ENCODE results near the gene ZNF362.
"Not testable (repeated sequence)": the region's sequence is repeated elsewhere in the genome, so short reads cannot be mapped to it uniquely, and the experiment has no call there.

ZNF362 gene

DNA sequence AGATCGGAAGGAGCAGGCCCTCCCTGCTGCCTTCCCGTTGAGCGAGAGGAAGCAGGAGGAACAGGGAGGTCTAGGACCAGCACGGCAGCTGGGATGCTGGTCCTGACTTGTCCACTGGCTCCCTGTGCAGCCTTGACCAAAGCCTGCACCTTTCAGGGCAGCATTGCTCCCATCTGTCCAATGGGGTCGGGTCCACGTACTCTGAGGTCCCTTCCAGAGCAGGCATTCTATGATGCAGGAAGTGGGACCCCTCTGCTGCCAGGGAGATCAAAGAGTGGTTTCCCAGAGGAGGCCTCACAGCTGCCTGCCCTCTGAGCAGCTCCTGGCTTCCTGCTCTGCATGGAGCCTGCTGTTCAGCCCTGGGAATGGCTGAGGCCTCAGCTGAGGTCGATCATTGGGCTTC lies 21.7 kb upstream of the ZNF362 start:
- TF ChIP-seq, protein P1, sequence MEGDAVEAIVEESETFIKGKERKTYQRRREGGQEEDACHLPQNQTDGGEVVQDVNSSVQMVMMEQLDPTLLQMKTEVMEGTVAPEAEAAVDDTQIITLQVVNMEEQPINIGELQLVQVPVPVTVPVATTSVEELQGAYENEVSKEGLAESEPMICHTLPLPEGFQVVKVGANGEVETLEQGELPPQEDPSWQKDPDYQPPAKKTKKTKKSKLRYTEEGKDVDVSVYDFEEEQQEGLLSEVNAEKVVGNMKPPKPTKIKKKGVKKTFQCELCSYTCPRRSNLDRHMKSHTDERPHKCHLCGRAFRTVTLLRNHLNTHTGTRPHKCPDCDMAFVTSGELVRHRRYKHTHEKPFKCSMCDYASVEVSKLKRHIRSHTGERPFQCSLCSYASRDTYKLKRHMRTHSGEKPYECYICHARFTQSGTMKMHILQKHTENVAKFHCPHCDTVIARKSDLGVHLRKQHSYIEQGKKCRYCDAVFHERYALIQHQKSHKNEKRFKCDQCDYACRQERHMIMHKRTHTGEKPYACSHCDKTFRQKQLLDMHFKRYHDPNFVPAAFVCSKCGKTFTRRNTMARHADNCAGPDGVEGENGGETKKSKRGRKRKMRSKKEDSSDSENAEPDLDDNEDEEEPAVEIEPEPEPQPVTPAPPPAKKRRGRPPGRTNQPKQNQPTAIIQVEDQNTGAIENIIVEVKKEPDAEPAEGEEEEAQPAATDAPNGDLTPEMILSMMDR (IDR thresholded peaks at IDR 0.05; ENCODE audit: low read depth, low read length, missing control alignments): no peak
- DNase-seq (ENCODE audit: low read depth): no peak
- in situ Hi-C loops (cut with HindIII; ENCODE audit: low sequenced_read_pairs): no loop called here

DNA sequence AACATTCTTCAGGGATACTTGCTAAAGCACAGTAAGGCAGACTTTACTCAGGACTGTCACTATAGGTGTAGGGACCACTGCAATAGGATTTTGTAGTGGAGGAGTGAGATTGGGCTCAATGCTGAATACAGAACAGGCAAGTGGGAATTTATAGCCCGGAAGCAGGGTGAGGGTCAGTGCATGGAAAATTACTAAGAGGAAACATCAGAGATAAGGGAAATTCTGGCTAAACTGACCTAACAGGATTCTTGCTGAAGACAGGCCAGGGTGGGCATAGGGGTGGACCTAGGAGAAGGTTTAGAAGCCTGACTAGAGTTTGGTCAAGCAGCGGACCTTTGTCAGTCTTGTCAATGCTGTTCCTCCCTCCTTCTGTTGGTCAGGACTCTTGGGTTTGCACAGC lies 20.8 kb upstream of the ZNF362 start:
- DNase-seq (ENCODE audit: low read depth): no peak
- in situ Hi-C loops (cut with HindIII; ENCODE audit: low sequenced_read_pairs): no loop called here
- TF ChIP-seq, protein P1 (IDR thresholded peaks at IDR 0.05; ENCODE audit: low read depth, low read length, missing control alignments): no peak
- no peak overlapping the region for H3K4me3 ChIP-seq (ENCODE audit: low read depth, low read length)

More for the DNA sequence above, 21.7 kb upstream of the ZNF362 start:
- H3K4me3 ChIP-seq (ENCODE audit: low read depth, low read length): no peak overlapping the region

DNA sequence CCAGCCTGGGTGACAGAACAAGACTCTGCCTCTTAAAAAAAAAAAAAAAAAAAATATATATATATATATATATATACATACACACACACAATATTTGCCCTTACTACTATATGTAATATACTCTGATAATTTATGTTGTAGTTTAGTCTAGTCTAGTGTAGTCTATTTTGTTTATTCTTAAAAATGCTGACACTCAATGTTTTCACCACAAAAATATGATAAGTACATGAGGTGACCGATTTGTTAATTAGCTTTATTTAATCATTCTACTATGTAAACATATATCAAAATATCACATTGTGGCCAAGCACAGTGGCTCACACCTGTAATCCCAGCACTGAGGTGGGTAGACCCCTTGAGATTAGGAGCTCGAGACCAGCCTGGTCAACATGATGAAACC lies 19.8 kb upstream of the ZNF362 start:
- in situ Hi-C loops (cut with HindIII; ENCODE audit: low sequenced_read_pairs): no loop called here
- TF ChIP-seq, protein P1 (IDR thresholded peaks at IDR 0.05; ENCODE audit: low read depth, low read length, missing control alignments): no peak
- no peak overlapping the region for H3K4me3 ChIP-seq (ENCODE audit: low read depth, low read length)
- DNase-seq (ENCODE audit: low read depth): no peak

DNA sequence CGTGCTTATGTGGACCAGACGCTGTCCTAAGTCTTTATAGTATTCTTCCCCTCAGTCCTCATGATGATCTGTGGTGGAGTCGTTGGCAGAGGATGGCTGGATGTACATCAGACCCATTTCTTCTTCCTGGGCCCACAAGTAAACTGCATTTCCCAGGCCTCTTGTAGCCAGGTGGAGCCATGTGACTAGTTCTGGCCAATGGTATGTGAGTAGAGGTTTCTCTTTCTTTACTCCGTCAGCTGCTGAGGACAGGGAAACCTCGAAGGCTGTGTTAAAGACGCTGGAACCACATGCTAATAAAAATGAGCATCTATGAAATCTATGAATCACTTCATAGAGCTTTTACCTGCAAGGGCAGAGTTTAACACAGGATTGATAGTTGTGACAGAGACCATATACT lies 18.7 kb upstream of the ZNF362 start:
- TF ChIP-seq, protein P1 (IDR thresholded peaks at IDR 0.05; ENCODE audit: low read depth, low read length, missing control alignments): no peak
- in situ Hi-C loops (cut with HindIII; ENCODE audit: low sequenced_read_pairs): no loop called here
- H3K4me3 ChIP-seq (ENCODE audit: low read depth, low read length): no peak overlapping the region
- no peak for DNase-seq (ENCODE audit: low read depth)

DNA sequence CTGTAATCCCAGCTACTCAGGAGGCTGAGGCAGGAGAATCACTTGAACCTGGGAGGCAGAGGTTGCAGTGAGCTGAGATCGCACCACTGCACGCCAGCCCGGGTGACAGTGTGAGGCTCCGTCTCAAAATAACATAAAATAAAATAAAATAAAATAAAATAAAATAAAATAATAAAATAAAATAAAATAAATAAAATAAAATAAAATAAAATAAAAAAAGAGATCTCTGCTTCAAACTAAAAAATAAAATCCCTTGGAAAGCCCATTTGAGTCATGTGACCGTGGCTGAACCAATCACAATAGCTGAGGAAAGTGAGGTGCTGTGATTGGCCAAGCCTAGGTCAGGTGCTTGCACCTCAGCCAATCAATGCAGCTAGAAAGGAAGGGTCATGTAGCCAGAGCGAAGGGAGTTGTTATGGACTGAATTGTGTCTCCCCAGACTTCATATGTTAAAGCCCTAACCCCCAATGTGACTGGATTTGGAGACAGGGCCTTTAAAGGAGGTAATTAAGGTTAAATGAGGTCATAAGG lies 18.0 kb upstream of the ZNF362 start:
- in situ Hi-C loops (cut with HindIII; ENCODE audit: low sequenced_read_pairs); DNase-seq (ENCODE audit: low read depth); H3K4me3 ChIP-seq (ENCODE audit: low read depth, low read length): not testable (repeated sequence)

DNA sequence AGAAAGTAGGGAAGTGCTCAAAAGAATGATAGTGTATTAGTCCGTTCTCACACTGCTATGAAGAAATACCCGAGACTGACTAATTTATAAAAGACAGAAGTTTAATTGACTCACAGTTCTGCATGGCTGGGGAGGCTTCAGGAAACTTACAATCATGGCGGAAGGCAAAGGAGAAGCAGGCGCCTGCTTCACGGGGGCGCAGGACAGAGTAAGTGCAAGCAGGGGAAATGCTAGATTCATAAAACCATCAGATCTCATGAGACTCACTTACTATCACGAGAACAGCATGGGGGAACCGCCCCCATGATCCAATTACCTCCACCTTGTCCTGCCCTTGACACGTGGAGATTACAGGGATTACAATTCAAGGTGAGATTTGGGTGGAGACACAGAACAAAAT lies 16.9 kb upstream of the ZNF362 start:
- in situ Hi-C loops (cut with HindIII; ENCODE audit: low sequenced_read_pairs); DNase-seq (ENCODE audit: low read depth); H3K4me3 ChIP-seq (ENCODE audit: low read depth, low read length): not testable (repeated sequence)

DNA sequence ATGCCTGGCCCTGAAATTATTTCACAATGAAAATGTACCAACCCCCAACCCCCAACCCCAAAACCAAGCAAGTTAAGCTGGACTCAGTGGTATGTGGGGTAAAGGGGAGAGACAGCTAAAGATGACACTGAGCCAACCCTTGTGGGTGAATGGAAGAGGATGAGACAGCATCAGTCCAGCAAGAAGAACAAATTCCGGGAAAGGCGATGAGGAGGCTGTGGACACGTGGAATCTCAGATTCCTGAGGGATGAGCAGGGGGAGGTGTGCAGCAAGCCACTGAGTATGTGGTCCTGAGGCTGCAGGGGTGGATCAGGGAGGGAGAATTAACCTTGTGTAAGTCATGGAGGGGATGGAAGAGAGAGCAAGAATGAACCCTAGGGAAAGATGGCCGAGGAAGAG lies 14.4 kb upstream of the ZNF362 start:
- in situ Hi-C loops (cut with HindIII; ENCODE audit: low sequenced_read_pairs): no loop called here
- TF ChIP-seq, protein P1 (IDR thresholded peaks at IDR 0.05; ENCODE audit: low read depth, low read length, missing control alignments): no peak
- no peak for DNase-seq (ENCODE audit: low read depth)
- H3K4me3 ChIP-seq (ENCODE audit: low read depth, low read length): no peak overlapping the region

DNA sequence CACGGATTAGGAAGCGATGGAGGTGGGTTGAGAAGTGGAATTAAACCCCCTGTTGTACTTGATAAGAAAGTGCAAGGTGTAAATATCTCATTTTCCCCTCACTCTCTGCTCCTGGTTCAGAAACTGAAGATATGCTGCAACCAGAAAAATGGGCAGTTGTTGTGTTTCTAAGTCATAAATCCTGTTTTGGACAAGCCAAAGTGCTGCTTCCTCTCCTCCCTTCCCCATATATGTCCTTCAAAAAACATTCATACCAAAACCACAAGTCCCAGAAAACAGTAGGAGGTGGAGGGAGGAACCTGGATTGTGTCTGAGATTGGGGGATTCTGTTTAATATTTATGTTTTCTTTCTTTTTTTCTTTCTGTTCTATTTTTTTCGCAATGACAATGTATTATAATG lies 13.6 kb upstream of the ZNF362 start:
- in situ Hi-C loops (cut with HindIII; ENCODE audit: low sequenced_read_pairs): no loop called here
- H3K4me3 ChIP-seq (ENCODE audit: low read depth, low read length): no peak overlapping the region
- TF ChIP-seq, protein P1 (IDR thresholded peaks at IDR 0.05; ENCODE audit: low read depth, low read length, missing control alignments): no peak
- no peak for DNase-seq (ENCODE audit: low read depth)
